ENCODE data around the gene MAP3K14. TPM values are rescaled to one million over a fixed set of nuclear protein-coding genes. Genes with fewer than 3 reads are reported as not detected.

MAP3K14 gene
- total and polyA plus RNA-seq, 2 donors (not counting 1 experiment from before 2014, with no cell fraction given) = 3.6 to 5.2 TPM

- no peak overlapping the region for H3K4me2 ChIP-seq (ENCODE audit: extremely low read depth, insufficient read depth, low read length)
- no peak overlapping the region for H2AFZ ChIP-seq (ENCODE audit: low read length)
- no peaks in the 10 kb centered on the region for H4K20me1 ChIP-seq (ENCODE audit: control insufficient read depth, extremely low read depth, insufficient read depth, low read length)
- H3K36me3 ChIP-seq (ENCODE audit: control insufficient read depth, insufficient read depth, low read length) = no peaks in the 10 kb centered on the region
- no peak overlapping the region for H3K9ac ChIP-seq (ENCODE audit: insufficient read depth, low read length)
- H3K27me3 ChIP-seq (ENCODE audit: control insufficient read depth, insufficient read depth, low read length) = no peaks in the 10 kb centered on the region
- no peak overlapping the region for H3K4me3 ChIP-seq (replicated peaks in 1 of 4; ENCODE audit: control extremely low read depth in 1 of 4, insufficient read depth in 1 of 4, low read depth in 3 of 4, low read length in 4 of 4)
- no peaks in the 10 kb centered on the region for H3K9me3 ChIP-seq (ENCODE audit: control insufficient read depth, insufficient read depth, low read depth, low read length)
- no peak overlapping the region for H3K27ac ChIP-seq (ENCODE audit: insufficient read depth, low read length)
- H3K79me2 ChIP-seq (ENCODE audit: control insufficient read depth, insufficient read depth, low read length) = no peaks in the 10 kb centered on the region
- no peaks in the 10 kb centered on the region for H3K4me1 ChIP-seq (ENCODE audit: control insufficient read depth, extremely low read depth, insufficient read depth, low read length)
- DNase-seq (ENCODE audit: low read depth in 2 of 2) = no peak
- TF ChIP-seq EZH2 (IDR thresholded peaks at IDR 0.05; ENCODE audit: low read length, missing control alignments) = no peak
- no peak for TF ChIP-seq CTCF (conservative IDR thresholded peaks at IDR 0.05 in 1 of 2, IDR thresholded peaks at IDR 0.05 in 1 of 2; ENCODE audit: low read depth in 1 of 2, low read length in 2 of 2)
Measured at GRCh38 chr17:45351831-45352230, 35.0 kb upstream of the MAP3K14 start.

GRCh38 chr17:45347444-45347843 is 30.6 kb upstream of the MAP3K14 start:
- Histone ChIP-seq H3K79me2 (ENCODE audit: control insufficient read depth, insufficient read depth, low read length) (no peaks in the 10 kb centered on the region), H3K9ac (ENCODE audit: insufficient read depth, low read length) (no peak overlapping the region), H4K20me1 (ENCODE audit: control insufficient read depth, extremely low read depth, insufficient read depth, low read length) (no peaks in the 10 kb centered on the region), H3K27ac (ENCODE audit: insufficient read depth, low read length) (no peak overlapping the region), H2AFZ (ENCODE audit: low read length) (no peak overlapping the region), H3K36me3 (ENCODE audit: control insufficient read depth, insufficient read depth, low read length) (no peaks in the 10 kb centered on the region), H3K4me3 (replicated peaks in 1 of 4; ENCODE audit: control extremely low read depth in 1 of 4, insufficient read depth in 1 of 4, low read depth in 3 of 4, low read length in 4 of 4) (no peak overlapping the region), H3K9me3 (ENCODE audit: control insufficient read depth, insufficient read depth, low read depth, low read length) (no peaks in the 10 kb centered on the region), H3K27me3 (ENCODE audit: control insufficient read depth, insufficient read depth, low read length) (no peaks in the 10 kb centered on the region), H3K4me1 (ENCODE audit: control insufficient read depth, extremely low read depth, insufficient read depth, low read length) (peaks cover 13% of the 10 kb centered on the region), H3K4me2 (ENCODE audit: extremely low read depth, insufficient read depth, low read length) (no peak overlapping the region)
- DNase-seq (ENCODE audit: low read depth in 2 of 2) = no peak
- TF ChIP-seq EZH2 (IDR thresholded peaks at IDR 0.05; ENCODE audit: low read length, missing control alignments) = no peak
- TF ChIP-seq CTCF (conservative IDR thresholded peaks at IDR 0.05 in 1 of 2, IDR thresholded peaks at IDR 0.05 in 1 of 2; ENCODE audit: low read depth in 1 of 2, low read length in 2 of 2) = no peak

- Histone ChIP-seq H3K4me1 (ENCODE audit: control insufficient read depth, extremely low read depth, insufficient read depth, low read length) (peaks cover 22% of the 10 kb centered on the region), H4K20me1 (ENCODE audit: control insufficient read depth, extremely low read depth, insufficient read depth, low read length) (no peaks in the 10 kb centered on the region), H3K4me2 (ENCODE audit: extremely low read depth, insufficient read depth, low read length) (no peak overlapping the region), H3K27ac (ENCODE audit: insufficient read depth, low read length) (peak overlapping the region; percentile 55), H3K36me3 (ENCODE audit: control insufficient read depth, insufficient read depth, low read length) (no peaks in the 10 kb centered on the region), H3K4me3 (replicated peaks in 1 of 4; ENCODE audit: control extremely low read depth in 1 of 4, insufficient read depth in 1 of 4, low read depth in 3 of 4, low read length in 4 of 4) (no peak overlapping the region), H3K27me3 (ENCODE audit: control insufficient read depth, insufficient read depth, low read length) (no peaks in the 10 kb centered on the region), H3K79me2 (ENCODE audit: control insufficient read depth, insufficient read depth, low read length) (no peaks in the 10 kb centered on the region), H3K9me3 (ENCODE audit: control insufficient read depth, insufficient read depth, low read depth, low read length) (no peaks in the 10 kb centered on the region), H2AFZ (ENCODE audit: low read length) (no peak overlapping the region), H3K9ac (ENCODE audit: insufficient read depth, low read length) (no peak overlapping the region)
- TF ChIP-seq CTCF (conservative IDR thresholded peaks at IDR 0.05 in 1 of 2, IDR thresholded peaks at IDR 0.05 in 1 of 2; ENCODE audit: low read depth in 1 of 2, low read length in 2 of 2) (no peak), EZH2 (IDR thresholded peaks at IDR 0.05; ENCODE audit: low read length, missing control alignments) (no peak)
- peak; percentile 43 to 49 for DNase-seq (ENCODE audit: low read depth in 2 of 2)
Measured at GRCh38 chr17:45346216-45347015, 29.6 kb upstream of the MAP3K14 start.
